Measurements from ENCODE around the gene ATG16L1.

ATG16L1 gene

GRCh38 chr2:233285921-233286320 lies 34.4 kb downstream of the ATG16L1 start:
- H3K36me3 ChIP-seq (replicated peaks in 1 of 2; ENCODE audit: control insufficient read depth in 2 of 2, insufficient read depth in 2 of 2, low read length in 2 of 2) = peaks cover 41 to 89% of the 10 kb centered on the region in 2 donors

GRCh38 chr2:233287871-233288270 lies 36.4 kb downstream of the ATG16L1 start:
- no peak overlapping the region for H3K23ac ChIP-seq (ENCODE audit: low read depth, low read length, poor library complexity)
- H3K27me3 ChIP-seq (ENCODE audit: control insufficient read depth in 3 of 3, insufficient read depth in 3 of 3, low read depth in 1 of 3, low read length in 3 of 3) = no peaks in the 10 kb centered on the region
- WGBS, 2 donors (ENCODE audit: extremely low coverage in 2 of 2, insufficient read length in 2 of 2, insufficient replicate concordance in 1 of 2) = no CpG with 5 or more reads among the region's 6 CpGs
- no peak overlapping the region for H2BK120ac ChIP-seq (ENCODE audit: low read depth, low read length)
- no peak overlapping the region for H2AK5ac ChIP-seq (ENCODE audit: low read depth, low read length)
- H3K36me3 ChIP-seq (replicated peaks in 1 of 2; ENCODE audit: control insufficient read depth in 2 of 2, insufficient read depth in 2 of 2, low read length in 2 of 2) = peaks cover 42 to 89% of the 10 kb centered on the region in 2 donors
- H3K14ac ChIP-seq (ENCODE audit: low read length) = no peak overlapping the region
- H3K9me3 ChIP-seq (replicated peaks in 1 of 2; ENCODE audit: control insufficient read depth in 2 of 2, insufficient read depth in 1 of 2, low read depth in 1 of 2, low read length in 2 of 2) = no peaks in the 10 kb centered on the region
- DNase-seq (ENCODE audit: low spot score) = no peak
- H3K79me1 ChIP-seq (ENCODE audit: low read depth, low read length) = no peaks in the 10 kb centered on the region
- H2BK15ac ChIP-seq (ENCODE audit: low read length) = no peak overlapping the region
- H3K27ac ChIP-seq (replicated peaks; ENCODE audit: low read length) = no peak overlapping the region
- no peak overlapping the region for H3K4me3 ChIP-seq (ENCODE audit: low read length in 2 of 2)
- H3K4me1 ChIP-seq (ENCODE audit: control insufficient read depth in 2 of 2, insufficient read depth in 1 of 2, low read depth in 1 of 2, low read length in 2 of 2) = peaks cover 0 to 2% of the 10 kb centered on the region in 2 donors
- H3K18ac ChIP-seq (ENCODE audit: low read length) = no peak overlapping the region
- no peak overlapping the region for H3K4me2 ChIP-seq (ENCODE audit: insufficient read depth, low read length, poor library complexity, severe bottlenecking)
- H2BK5ac ChIP-seq (ENCODE audit: low read length) = no peak overlapping the region
- no peak overlapping the region for H2AFZ ChIP-seq (ENCODE audit: low read length)
- no peak overlapping the region for H4K8ac ChIP-seq (ENCODE audit: low read depth, low read length)
- H2BK12ac ChIP-seq (ENCODE audit: low read length) = no peak overlapping the region
- H3K4ac ChIP-seq (ENCODE audit: low read length) = no peak overlapping the region
- H3K9ac ChIP-seq (ENCODE audit: low read depth, low read length, poor library complexity) = no peak overlapping the region
- H4K91ac ChIP-seq (ENCODE audit: low read depth, low read length, poor library complexity) = no peak overlapping the region

More at GRCh38 chr2:233285921-233286320, 34.4 kb downstream of the ATG16L1 start:
- no peak for DNase-seq (ENCODE audit: low spot score)
- Histone ChIP-seq H3K9ac (ENCODE audit: low read depth, low read length, poor library complexity) (no peak overlapping the region), H2BK15ac (ENCODE audit: low read length) (no peak overlapping the region), H3K23ac (ENCODE audit: low read depth, low read length, poor library complexity) (no peak overlapping the region), H3K4me1 (ENCODE audit: control insufficient read depth in 2 of 2, insufficient read depth in 1 of 2, low read depth in 1 of 2, low read length in 2 of 2) (peaks cover 0 to 2% of the 10 kb centered on the region in 2 donors), H3K27ac (replicated peaks; ENCODE audit: low read length) (no peak overlapping the region), H2BK12ac (ENCODE audit: low read length) (no peak overlapping the region), H3K4ac (ENCODE audit: low read length) (no peak overlapping the region), H3K79me1 (ENCODE audit: low read depth, low read length) (peaks cover 2% of the 10 kb centered on the region), H3K4me2 (ENCODE audit: insufficient read depth, low read length, poor library complexity, severe bottlenecking) (no peak overlapping the region), H3K4me3 (ENCODE audit: low read length in 2 of 2) (no peak overlapping the region), H2BK5ac (ENCODE audit: low read length) (no peak overlapping the region), H4K91ac (ENCODE audit: low read depth, low read length, poor library complexity) (no peak overlapping the region), H3K18ac (ENCODE audit: low read length) (no peak overlapping the region), H2AK5ac (ENCODE audit: low read depth, low read length) (no peak overlapping the region), H2AFZ (ENCODE audit: low read length) (no peak overlapping the region), H4K8ac (ENCODE audit: low read depth, low read length) (no peak overlapping the region), H3K14ac (ENCODE audit: low read length) (no peak overlapping the region), H2BK120ac (ENCODE audit: low read depth, low read length) (no peak overlapping the region), H3K27me3 (ENCODE audit: control insufficient read depth in 3 of 3, insufficient read depth in 3 of 3, low read depth in 1 of 3, low read length in 3 of 3) (no peaks in the 10 kb centered on the region), H3K9me3 (replicated peaks in 1 of 2; ENCODE audit: control insufficient read depth in 2 of 2, insufficient read depth in 1 of 2, low read depth in 1 of 2, low read length in 2 of 2) (no peaks in the 10 kb centered on the region)
- no CpG with 5 or more reads among the region's 5 CpGs for WGBS, 2 donors (ENCODE audit: extremely low coverage in 2 of 2, insufficient read length in 2 of 2, insufficient replicate concordance in 1 of 2)

GRCh38 chr2:233288663-233289062 lies 37.2 kb downstream of the ATG16L1 start:
- H3K36me3 ChIP-seq (replicated peaks in 1 of 2; ENCODE audit: control insufficient read depth in 2 of 2, insufficient read depth in 2 of 2, low read length in 2 of 2) = peaks cover 47 to 91% of the 10 kb centered on the region in 2 donors

GRCh38 chr2:233289648-233290047 lies 38.2 kb downstream of the ATG16L1 start:
- no peak overlapping the region for H2BK15ac ChIP-seq (ENCODE audit: low read length)
- peaks cover 0 to 2% of the 10 kb centered on the region in 2 donors for H3K4me1 ChIP-seq (ENCODE audit: control insufficient read depth in 2 of 2, insufficient read depth in 1 of 2, low read depth in 1 of 2, low read length in 2 of 2)
- H2BK120ac ChIP-seq (ENCODE audit: low read depth, low read length) = no peak overlapping the region
- H3K23ac ChIP-seq (ENCODE audit: low read depth, low read length, poor library complexity) = no peak overlapping the region
- no peak overlapping the region for H2AFZ ChIP-seq (ENCODE audit: low read length)
- H4K91ac ChIP-seq (ENCODE audit: low read depth, low read length, poor library complexity) = no peak overlapping the region
- no peak overlapping the region for H2BK12ac ChIP-seq (ENCODE audit: low read length)
- no peak overlapping the region for H3K14ac ChIP-seq (ENCODE audit: low read length)
- no peak overlapping the region for H3K4me2 ChIP-seq (ENCODE audit: insufficient read depth, low read length, poor library complexity, severe bottlenecking)
- no peak overlapping the region for H3K4ac ChIP-seq (ENCODE audit: low read length)
- no CpG with 5 or more reads among the region's 12 CpGs for whole genome bisulfite sequencing, 2 donors (ENCODE audit: extremely low coverage in 2 of 2, insufficient read length in 2 of 2, insufficient replicate concordance in 1 of 2)
- H2AK5ac ChIP-seq (ENCODE audit: low read depth, low read length) = no peak overlapping the region
- no peak overlapping the region for H3K4me3 ChIP-seq (ENCODE audit: low read length in 2 of 2)
- H3K27ac ChIP-seq (replicated peaks; ENCODE audit: low read length) = no peak overlapping the region
- no peak for DNase-seq (ENCODE audit: low spot score)
- H3K36me3 ChIP-seq (replicated peaks in 1 of 2; ENCODE audit: control insufficient read depth in 2 of 2, insufficient read depth in 2 of 2, low read length in 2 of 2) = peaks cover 54 to 95% of the 10 kb centered on the region in 2 donors
- H3K18ac ChIP-seq (ENCODE audit: low read length) = no peak overlapping the region
- H3K27me3 ChIP-seq (ENCODE audit: control insufficient read depth in 3 of 3, insufficient read depth in 3 of 3, low read depth in 1 of 3, low read length in 3 of 3) = no peaks in the 10 kb centered on the region
- H3K9ac ChIP-seq (ENCODE audit: low read depth, low read length, poor library complexity) = no peak overlapping the region
- no peaks in the 10 kb centered on the region for H3K79me1 ChIP-seq (ENCODE audit: low read depth, low read length)
- no peak overlapping the region for H4K8ac ChIP-seq (ENCODE audit: low read depth, low read length)
- no peaks in the 10 kb centered on the region for H3K9me3 ChIP-seq (replicated peaks in 1 of 2; ENCODE audit: control insufficient read depth in 2 of 2, insufficient read depth in 1 of 2, low read depth in 1 of 2, low read length in 2 of 2)
- H2BK5ac ChIP-seq (ENCODE audit: low read length) = no peak overlapping the region

More at GRCh38 chr2:233288663-233289062, 37.2 kb downstream of the ATG16L1 start:
- Histone ChIP-seq H3K4me3 (ENCODE audit: low read length in 2 of 2) (no peak overlapping the region), H3K4me1 (ENCODE audit: control insufficient read depth in 2 of 2, insufficient read depth in 1 of 2, low read depth in 1 of 2, low read length in 2 of 2) (peaks cover 0 to 2% of the 10 kb centered on the region in 2 donors), H2AK5ac (ENCODE audit: low read depth, low read length) (no peak overlapping the region), H4K8ac (ENCODE audit: low read depth, low read length) (no peak overlapping the region), H3K4ac (ENCODE audit: low read length) (no peak overlapping the region), H4K91ac (ENCODE audit: low read depth, low read length, poor library complexity) (no peak overlapping the region), H3K14ac (ENCODE audit: low read length) (no peak overlapping the region), H2BK12ac (ENCODE audit: low read length) (no peak overlapping the region), H3K18ac (ENCODE audit: low read length) (no peak overlapping the region), H3K79me1 (ENCODE audit: low read depth, low read length) (no peaks in the 10 kb centered on the region), H3K4me2 (ENCODE audit: insufficient read depth, low read length, poor library complexity, severe bottlenecking) (no peak overlapping the region), H3K27ac (replicated peaks; ENCODE audit: low read length) (no peak overlapping the region), H3K9ac (ENCODE audit: low read depth, low read length, poor library complexity) (no peak overlapping the region), H2BK5ac (ENCODE audit: low read length) (no peak overlapping the region), H3K9me3 (replicated peaks in 1 of 2; ENCODE audit: control insufficient read depth in 2 of 2, insufficient read depth in 1 of 2, low read depth in 1 of 2, low read length in 2 of 2) (no peaks in the 10 kb centered on the region), H2BK15ac (ENCODE audit: low read length) (no peak overlapping the region), H3K27me3 (ENCODE audit: control insufficient read depth in 3 of 3, insufficient read depth in 3 of 3, low read depth in 1 of 3, low read length in 3 of 3) (no peaks in the 10 kb centered on the region), H2AFZ (ENCODE audit: low read length) (no peak overlapping the region), H3K23ac (ENCODE audit: low read depth, low read length, poor library complexity) (no peak overlapping the region), H2BK120ac (ENCODE audit: low read depth, low read length) (no peak overlapping the region)
- DNase-seq (ENCODE audit: low spot score) = no peak
- no CpG with 5 or more reads among the region's 5 CpGs for WGBS, 2 donors (ENCODE audit: extremely low coverage in 2 of 2, insufficient read length in 2 of 2, insufficient replicate concordance in 1 of 2)
